Measurements from ENCODE around the gene HMOX2. TPM values are rescaled to one million over a fixed set of nuclear protein-coding genes. Genes with fewer than 3 reads are reported as not detected.
A peak's percentile ranks its signal among the peaks of the same experiment; 100 is the strongest.

HMOX2 gene
- total and polyA plus RNA-seq, 2 of the 13 experiments (the other 11 are each of a cell fraction or from before 2014, with no cell fraction given), result 60.3 to 70.4 TPM

DNA sequence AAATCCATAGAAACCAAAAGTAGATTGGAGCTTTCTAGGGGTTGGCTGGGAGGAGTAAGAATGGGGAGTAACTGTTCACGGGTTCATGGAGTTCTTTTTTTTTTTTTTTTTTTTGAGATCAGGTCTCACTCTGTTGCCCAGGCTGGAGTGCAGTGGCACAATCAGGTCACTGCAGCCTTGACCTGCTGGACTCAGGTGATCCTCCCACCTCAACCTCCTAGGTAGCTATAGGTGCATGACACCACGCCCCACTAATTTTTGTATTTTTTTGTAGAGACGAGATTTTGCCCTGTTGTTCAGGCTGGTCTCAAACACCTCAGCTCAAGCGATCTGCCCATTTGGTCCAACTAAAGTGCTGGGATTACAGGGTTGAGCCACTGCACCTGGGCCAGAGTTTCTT, 3.3 kb upstream of the HMOX2 start (continued):
- no peak for TF ChIP-seq ZBTB20 (CRISPR knock-in tag; IDR thresholded peaks at IDR 0.05; ENCODE audit: borderline replicate concordance, low read depth)
- no peak for TF ChIP-seq NFATC3 (CRISPR knock-in tag; IDR thresholded peaks at IDR 0.05)
- TF ChIP-seq CENPX (CRISPR knock-in tag; IDR thresholded peaks at IDR 0.05), result no peak
- TF ChIP-seq, protein P1, sequence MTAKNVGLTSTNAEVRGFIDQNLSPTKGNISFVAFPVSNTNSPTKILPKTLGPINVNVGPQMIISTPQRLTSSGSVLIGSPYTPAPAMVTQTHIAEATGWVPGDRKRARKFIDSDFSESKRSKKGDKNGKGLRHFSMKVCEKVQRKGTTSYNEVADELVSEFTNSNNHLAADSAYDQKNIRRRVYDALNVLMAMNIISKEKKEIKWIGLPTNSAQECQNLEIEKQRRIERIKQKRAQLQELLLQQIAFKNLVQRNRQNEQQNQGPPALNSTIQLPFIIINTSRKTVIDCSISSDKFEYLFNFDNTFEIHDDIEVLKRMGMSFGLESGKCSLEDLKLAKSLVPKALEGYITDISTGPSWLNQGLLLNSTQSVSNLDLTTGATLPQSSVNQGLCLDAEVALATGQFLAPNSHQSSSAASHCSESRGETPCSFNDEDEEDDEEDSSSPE (CRISPR knock-in tag; IDR thresholded peaks at IDR 0.05), result no peak
- no peak for TF ChIP-seq SP5 (CRISPR knock-in tag; IDR thresholded peaks at IDR 0.05; ENCODE audit: borderline replicate concordance, low read depth)
- no peak for TF ChIP-seq KAT8 (CRISPR knock-in tag; IDR thresholded peaks at IDR 0.05)
- no peak for TF ChIP-seq ZNF780A (CRISPR knock-in tag; IDR thresholded peaks at IDR 0.05)
- no peak for TF ChIP-seq ZBTB42 (CRISPR knock-in tag; IDR thresholded peaks at IDR 0.05)
- 0 out of 2 replicates have a peak, but pooled peaks have one; percentile 27 for TF ChIP-seq HDAC2 (CRISPR knock-in tag; IDR thresholded peaks at IDR 0.05)
- TF ChIP-seq, protein P2, sequence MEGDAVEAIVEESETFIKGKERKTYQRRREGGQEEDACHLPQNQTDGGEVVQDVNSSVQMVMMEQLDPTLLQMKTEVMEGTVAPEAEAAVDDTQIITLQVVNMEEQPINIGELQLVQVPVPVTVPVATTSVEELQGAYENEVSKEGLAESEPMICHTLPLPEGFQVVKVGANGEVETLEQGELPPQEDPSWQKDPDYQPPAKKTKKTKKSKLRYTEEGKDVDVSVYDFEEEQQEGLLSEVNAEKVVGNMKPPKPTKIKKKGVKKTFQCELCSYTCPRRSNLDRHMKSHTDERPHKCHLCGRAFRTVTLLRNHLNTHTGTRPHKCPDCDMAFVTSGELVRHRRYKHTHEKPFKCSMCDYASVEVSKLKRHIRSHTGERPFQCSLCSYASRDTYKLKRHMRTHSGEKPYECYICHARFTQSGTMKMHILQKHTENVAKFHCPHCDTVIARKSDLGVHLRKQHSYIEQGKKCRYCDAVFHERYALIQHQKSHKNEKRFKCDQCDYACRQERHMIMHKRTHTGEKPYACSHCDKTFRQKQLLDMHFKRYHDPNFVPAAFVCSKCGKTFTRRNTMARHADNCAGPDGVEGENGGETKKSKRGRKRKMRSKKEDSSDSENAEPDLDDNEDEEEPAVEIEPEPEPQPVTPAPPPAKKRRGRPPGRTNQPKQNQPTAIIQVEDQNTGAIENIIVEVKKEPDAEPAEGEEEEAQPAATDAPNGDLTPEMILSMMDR (CRISPR knock-in tag; IDR thresholded peaks at IDR 0.05), result no peak
- TF ChIP-seq KLF12 (CRISPR knock-in tag; IDR thresholded peaks at IDR 0.05; ENCODE audit: borderline replicate concordance), result no peak
- no peak for TF ChIP-seq HDAC1 (CRISPR knock-in tag; IDR thresholded peaks at IDR 0.05)
- TF ChIP-seq ZNF713 (CRISPR knock-in tag; IDR thresholded peaks at IDR 0.05), result no peak
- no peak for TF ChIP-seq GABPB1 (CRISPR knock-in tag; IDR thresholded peaks at IDR 0.05)
- no peak for TF ChIP-seq YEATS4 (CRISPR knock-in tag; IDR thresholded peaks at IDR 0.05; ENCODE audit: borderline replicate concordance)
- TF ChIP-seq, protein P3, sequence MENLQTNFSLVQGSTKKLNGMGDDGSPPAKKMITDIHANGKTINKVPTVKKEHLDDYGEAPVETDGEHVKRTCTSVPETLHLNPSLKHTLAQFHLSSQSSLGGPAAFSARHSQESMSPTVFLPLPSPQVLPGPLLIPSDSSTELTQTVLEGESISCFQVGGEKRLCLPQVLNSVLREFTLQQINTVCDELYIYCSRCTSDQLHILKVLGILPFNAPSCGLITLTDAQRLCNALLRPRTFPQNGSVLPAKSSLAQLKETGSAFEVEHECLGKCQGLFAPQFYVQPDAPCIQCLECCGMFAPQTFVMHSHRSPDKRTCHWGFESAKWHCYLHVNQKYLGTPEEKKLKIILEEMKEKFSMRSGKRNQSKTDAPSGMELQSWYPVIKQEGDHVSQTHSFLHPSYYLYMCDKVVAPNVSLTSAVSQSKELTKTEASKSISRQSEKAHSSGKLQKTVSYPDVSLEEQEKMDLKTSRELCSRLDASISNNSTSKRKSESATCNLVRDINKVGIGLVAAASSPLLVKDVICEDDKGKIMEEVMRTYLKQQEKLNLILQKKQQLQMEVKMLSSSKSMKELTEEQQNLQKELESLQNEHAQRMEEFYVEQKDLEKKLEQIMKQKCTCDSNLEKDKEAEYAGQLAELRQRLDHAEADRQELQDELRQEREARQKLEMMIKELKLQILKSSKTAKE (CRISPR knock-in tag; IDR thresholded peaks at IDR 0.05; ENCODE audit: borderline replicate concordance), result no peak
- TF ChIP-seq, protein P4, sequence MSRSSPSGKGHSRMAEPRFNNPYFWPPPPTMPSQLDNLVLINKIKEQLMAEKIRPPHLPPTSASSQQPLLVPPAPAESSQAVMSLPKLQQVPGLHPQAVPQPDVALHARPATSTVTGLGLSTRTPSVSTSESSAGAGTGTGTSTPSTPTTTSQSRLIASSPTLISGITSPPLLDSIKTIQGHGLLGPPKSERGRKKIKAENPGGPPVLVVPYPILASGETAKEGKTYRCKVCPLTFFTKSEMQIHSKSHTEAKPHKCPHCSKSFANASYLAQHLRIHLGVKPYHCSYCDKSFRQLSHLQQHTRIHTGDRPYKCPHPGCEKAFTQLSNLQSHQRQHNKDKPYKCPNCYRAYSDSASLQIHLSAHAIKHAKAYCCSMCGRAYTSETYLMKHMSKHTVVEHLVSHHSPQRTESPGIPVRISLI (CRISPR knock-in tag; IDR thresholded peaks at IDR 0.05; ENCODE audit: borderline replicate concordance), result peak; percentile 83; the same call in 1 of the 2 replicates
- TF ChIP-seq, protein P5, sequence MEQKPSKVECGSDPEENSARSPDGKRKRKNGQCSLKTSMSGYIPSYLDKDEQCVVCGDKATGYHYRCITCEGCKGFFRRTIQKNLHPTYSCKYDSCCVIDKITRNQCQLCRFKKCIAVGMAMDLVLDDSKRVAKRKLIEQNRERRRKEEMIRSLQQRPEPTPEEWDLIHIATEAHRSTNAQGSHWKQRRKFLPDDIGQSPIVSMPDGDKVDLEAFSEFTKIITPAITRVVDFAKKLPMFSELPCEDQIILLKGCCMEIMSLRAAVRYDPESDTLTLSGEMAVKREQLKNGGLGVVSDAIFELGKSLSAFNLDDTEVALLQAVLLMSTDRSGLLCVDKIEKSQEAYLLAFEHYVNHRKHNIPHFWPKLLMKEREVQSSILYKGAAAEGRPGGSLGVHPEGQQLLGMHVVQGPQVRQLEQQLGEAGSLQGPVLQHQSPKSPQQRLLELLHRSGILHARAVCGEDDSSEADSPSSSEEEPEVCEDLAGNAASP (CRISPR knock-in tag; IDR thresholded peaks at IDR 0.05; ENCODE audit: borderline replicate concordance), result no peak
- peak; percentile 24; the same call in 1 of the 2 replicates for TF ChIP-seq BCL6 (CRISPR knock-in tag; IDR thresholded peaks at IDR 0.05)
- 0 out of 2 replicates have a peak, but pooled peaks have one; percentile 27 for TF ChIP-seq NR2F2 (IDR thresholded peaks at IDR 0.05; ENCODE audit: borderline replicate concordance, low read depth)
- TF ChIP-seq CC2D1A (CRISPR knock-in tag; IDR thresholded peaks at IDR 0.05), result no peak
- TF ChIP-seq ZNF3 (CRISPR knock-in tag; IDR thresholded peaks at IDR 0.05), result no peak
- no peak for TF ChIP-seq RELA (CRISPR knock-in tag; IDR thresholded peaks at IDR 0.05)
